HEK293T (cell line): Measurements from ENCODE around the gene ITFG1.
A peak's percentile ranks its signal among the peaks of the same experiment; 100 is the strongest.

Source experiments
- CTCF ChIA-PET: fragments of 350-600 bp; formaldehyde crosslinking; extraction: SDS; loops from one replicate; lab custom pipeline; 2021; ENCODE audit warnings: antibody characterized with exemption, inconsistent platforms; lab: Yijun Ruan, JAX
- POLR2A ChIA-PET: fragments of 350-600 bp; formaldehyde crosslinking; extraction: SDS; loops from one replicate; lab custom pipeline; 2020; ENCODE audit warnings: antibody characterized with exemption, inconsistent platforms; lab: Yijun Ruan, JAX
- DNase-seq: peaks from one replicate; pipeline ENCODE4 v3.0.0; 2012; ENCODE audit warnings: mixed read lengths; ENCODE audit errors: extremely low spot score
- ARNT ChIP-seq: fragments of 450-650 bp; IDR thresholded peaks from 2 replicates; pipeline ENCODE4 v1.6.1; 2017; ENCODE audit warnings: mild to moderate bottlenecking
- BHLHE40 ChIP-seq: fragments of 450-650 bp; IDR thresholded peaks from 2 replicates; pipeline ENCODE4 v1.6.1; 2016; ENCODE audit warnings: mild to moderate bottlenecking, moderate library complexity, borderline replicate concordance
- CTBP1 ChIP-seq: fragments of 450-650 bp; IDR thresholded peaks from 2 replicates; pipeline ENCODE4 v1.6.1; 2016; ENCODE audit warnings: borderline replicate concordance
- ELF4 ChIP-seq: fragments of 450-650 bp; IDR thresholded peaks from 2 replicates; pipeline ENCODE4 v1.6.1; 2017; ENCODE audit warnings: antibody characterized with exemption
- FOXA1 ChIP-seq: fragments of 450-650 bp; IDR thresholded peaks from 2 replicates; pipeline ENCODE4 v1.6.1; 2016; ENCODE audit warnings: mild to moderate bottlenecking
- FOXK2 ChIP-seq: fragments of 450-650 bp; IDR thresholded peaks from 2 replicates; pipeline ENCODE4 v1.6.1; 2016; ENCODE audit warnings: mild to moderate bottlenecking
- FOXM1 ChIP-seq: fragments of 450-650 bp; IDR thresholded peaks from 2 replicates; pipeline ENCODE4 v1.6.1; 2017; ENCODE audit warnings: mild to moderate bottlenecking, borderline replicate concordance
- HDGF ChIP-seq: fragments of 450-650 bp; IDR thresholded peaks from 2 replicates; pipeline ENCODE4 v1.6.1; 2017; ENCODE audit warnings: antibody characterized with exemption, borderline replicate concordance
- L3MBTL2 ChIP-seq: fragments of 450-650 bp; conservative IDR thresholded peaks from 2 replicates; pipeline ENCODE4 v1.6.1; 2016; ENCODE audit warnings: mild to moderate bottlenecking
- LEF1 ChIP-seq: fragments of 450-650 bp; IDR thresholded peaks from 2 replicates; pipeline ENCODE4 v1.6.1; 2017; ENCODE audit warnings: mild to moderate bottlenecking, borderline replicate concordance
- NFRKB ChIP-seq: fragments of 450-650 bp; IDR thresholded peaks from 2 replicates; pipeline ENCODE4 v1.6.1; 2016; ENCODE audit warnings: mild to moderate bottlenecking, moderate library complexity
- SP1 ChIP-seq: fragments of 450-650 bp; IDR thresholded peaks from 2 replicates; pipeline ENCODE4 v1.6.1; 2017
- SUZ12 ChIP-seq: fragments of 450-650 bp; IDR thresholded peaks from 2 replicates; pipeline ENCODE4 v1.6.1; 2016; ENCODE audit warnings: mild to moderate bottlenecking
- TARDBP ChIP-seq: fragments of 450-650 bp; IDR thresholded peaks from 2 replicates; pipeline ENCODE4 v1.6.1; 2016
- ZNF384 ChIP-seq: fragments of 450-650 bp; IDR thresholded peaks from 2 replicates; pipeline ENCODE4 v1.6.1; 2016
- TF ChIP-seq, protein P1 (sequence below): fragments of 450-650 bp; IDR thresholded peaks from 2 replicates; pipeline ENCODE4 v1.6.1; 2016

Gene ITFG1

DNA sequence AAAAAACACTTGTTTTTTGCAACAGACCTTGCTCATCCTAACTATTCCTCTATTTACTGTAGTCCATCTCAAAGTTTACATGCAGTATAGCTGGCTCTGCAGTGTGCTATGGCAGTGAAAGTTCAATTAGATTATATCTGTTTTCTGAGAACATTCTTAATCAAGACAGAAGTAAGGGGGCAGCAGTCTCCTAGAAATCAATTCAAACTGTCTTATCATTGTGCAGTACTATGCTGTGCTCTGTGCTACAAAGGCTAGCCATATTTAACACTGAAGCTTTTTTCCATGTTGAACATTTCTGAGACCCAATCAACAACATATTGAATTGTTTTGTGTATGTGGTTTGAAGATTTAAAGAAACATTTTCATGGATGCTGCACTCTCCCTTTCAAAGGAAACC, 328.6 kb downstream of the ITFG1 start:
- ChIA-PET POLR2A (no interaction called here), CTCF (no interaction called here)
- no peak for TF ChIP-seq ARNT
- no peak for TF ChIP-seq HDGF
- TF ChIP-seq FOXM1 = no peak
- no peak for TF ChIP-seq CTBP1
- TF ChIP-seq, protein P1, sequence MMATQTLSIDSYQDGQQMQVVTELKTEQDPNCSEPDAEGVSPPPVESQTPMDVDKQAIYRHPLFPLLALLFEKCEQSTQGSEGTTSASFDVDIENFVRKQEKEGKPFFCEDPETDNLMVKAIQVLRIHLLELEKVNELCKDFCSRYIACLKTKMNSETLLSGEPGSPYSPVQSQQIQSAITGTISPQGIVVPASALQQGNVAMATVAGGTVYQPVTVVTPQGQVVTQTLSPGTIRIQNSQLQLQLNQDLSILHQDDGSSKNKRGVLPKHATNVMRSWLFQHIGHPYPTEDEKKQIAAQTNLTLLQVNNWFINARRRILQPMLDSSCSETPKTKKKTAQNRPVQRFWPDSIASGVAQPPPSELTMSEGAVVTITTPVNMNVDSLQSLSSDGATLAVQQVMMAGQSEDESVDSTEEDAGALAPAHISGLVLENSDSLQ = no peak
- no peak for TF ChIP-seq BHLHE40
- no peak for TF ChIP-seq TARDBP
- no peak for TF ChIP-seq FOXA1
- no peak for TF ChIP-seq L3MBTL2
- no peak for TF ChIP-seq SUZ12
- no peak for TF ChIP-seq ZNF384
- no peak for TF ChIP-seq LEF1
- no peak for TF ChIP-seq NFRKB
- TF ChIP-seq ELF4 = no peak
- TF ChIP-seq SP1 = no peak
- no peak for TF ChIP-seq FOXK2
- no peak for DNase-seq

DNA sequence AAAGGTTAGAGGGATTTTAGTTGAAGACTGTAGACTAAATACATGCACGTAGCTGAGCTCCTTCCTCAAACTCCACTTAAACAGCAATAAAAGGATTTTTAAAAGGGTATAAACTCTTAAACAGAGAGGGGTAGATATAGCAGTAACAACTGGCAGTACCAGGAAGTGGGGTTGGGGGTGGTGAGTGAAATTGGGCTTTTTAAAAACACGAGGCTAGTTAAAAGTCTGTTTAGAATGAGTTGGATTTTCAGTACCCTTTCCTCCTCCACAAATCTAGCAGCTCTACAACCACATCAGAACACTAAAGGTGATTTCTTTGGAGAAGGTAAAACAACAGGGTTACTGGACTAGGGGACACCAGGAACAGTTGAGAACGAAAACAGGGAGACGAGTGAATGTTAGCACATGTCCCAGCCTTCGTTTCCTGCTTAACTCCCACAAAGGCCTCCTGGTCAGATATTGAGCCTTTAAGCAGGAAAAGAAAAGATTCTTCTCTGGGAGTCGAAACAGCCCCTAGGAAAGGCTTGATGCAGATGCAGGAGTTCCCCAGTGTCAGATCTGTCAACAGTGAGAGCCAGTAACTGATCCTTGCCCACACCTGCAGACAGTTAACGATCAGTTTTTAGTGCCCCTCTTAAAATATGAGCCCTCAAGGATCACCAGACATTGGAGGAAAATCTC, 331.0 kb downstream of the ITFG1 start:
- DNase-seq = no peak
- TF ChIP-seq SP1 = no peak
- POLR2A ChIA-PET = no interaction called here
- CTCF ChIA-PET = no interaction called here

DNA sequence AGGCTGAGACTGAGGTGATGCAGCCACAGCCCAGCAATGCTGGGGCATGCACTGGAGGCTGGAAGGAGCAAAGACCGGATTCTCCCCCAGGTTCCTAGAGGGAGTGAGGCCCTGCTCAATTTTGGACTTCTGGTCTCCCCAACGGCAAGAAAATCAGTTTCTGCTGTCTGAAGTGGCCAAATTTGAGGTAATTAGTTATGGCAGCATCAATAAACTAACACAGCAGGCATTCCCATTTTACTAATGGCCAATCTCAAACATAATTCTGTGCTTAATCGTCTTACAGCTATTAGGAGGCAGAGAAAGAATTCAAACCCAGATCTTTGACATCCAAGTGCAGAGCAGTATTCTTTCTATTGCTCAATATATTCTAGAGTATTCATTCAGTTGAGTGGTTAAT, 333.3 kb downstream of the ITFG1 start:
- POLR2A ChIA-PET = no interaction called here
- no peak for DNase-seq
- TF ChIP-seq ZNF384 = no peak
- no peak for TF ChIP-seq HDGF
- TF ChIP-seq FOXK2 = no peak
- CTCF ChIA-PET = interaction anchor here (0.5 kb wide), 1 partner anchor 532 kb away, joined by 3 read pairs; no protein-coding TSS in a partner anchor

DNA sequence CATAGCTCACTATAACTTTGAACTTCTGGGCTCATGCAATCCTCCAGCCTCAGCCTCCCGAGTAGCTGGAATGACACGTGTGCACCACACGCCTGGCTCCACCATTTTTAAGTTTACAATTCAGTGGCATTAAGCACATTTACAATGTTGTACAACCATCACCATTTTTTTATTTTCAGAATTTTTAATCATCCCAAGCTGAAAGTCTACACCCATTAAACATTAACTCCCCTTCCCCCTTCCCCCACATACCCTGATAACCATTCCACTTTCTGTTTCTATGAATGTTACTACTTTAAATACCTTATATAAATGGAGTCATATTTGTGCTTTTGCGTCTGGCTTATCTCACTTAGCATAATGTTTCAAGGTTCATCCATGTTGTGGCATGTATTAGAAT, 335.1 kb downstream of the ITFG1 start:
- TF ChIP-seq ELF4 (no peak), ARNT (no peak)
- ChIA-PET CTCF (no interaction called here), POLR2A (no interaction called here)
- DNase-seq = no peak

DNA sequence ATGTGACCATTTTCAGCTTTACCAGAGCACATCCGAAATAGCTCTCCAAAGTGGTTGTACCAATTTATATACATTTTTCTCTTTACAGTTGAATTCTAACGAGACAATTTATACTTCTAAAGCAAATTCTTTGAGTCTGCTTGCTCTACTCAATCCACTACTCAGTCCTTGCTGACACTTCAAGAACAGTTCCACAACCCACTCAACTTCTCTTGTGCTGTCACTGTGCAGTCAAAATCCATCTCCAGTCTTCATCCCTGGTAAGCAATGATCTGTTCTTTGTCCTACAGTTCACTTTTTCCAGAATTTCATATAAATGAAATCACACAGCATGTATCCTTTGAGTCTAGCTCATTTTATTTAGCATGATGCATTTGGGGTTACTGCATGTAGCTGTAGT, 347.7 kb downstream of the ITFG1 start:
- CTCF ChIA-PET = no interaction called here
- DNase-seq = no peak
- no peak for TF ChIP-seq FOXM1
- no peak for TF ChIP-seq SUZ12

DNA sequence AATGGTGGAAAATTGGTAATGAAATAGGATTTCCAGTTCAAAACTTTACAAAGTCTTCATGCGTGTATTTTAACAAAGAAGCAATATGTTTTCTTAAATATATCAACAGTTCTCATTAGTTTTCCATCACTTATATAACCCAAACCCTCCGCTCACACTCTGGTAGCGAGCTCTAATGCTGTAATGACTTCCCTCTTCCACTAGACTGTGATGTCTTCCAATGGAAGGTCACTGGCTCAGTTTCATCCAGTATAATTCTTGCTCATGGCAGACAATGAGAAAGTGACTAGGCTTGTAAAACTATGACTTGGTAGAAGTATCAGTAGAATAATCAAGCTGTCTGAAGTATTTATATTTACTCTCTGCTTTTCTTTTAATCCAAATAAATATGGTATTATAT, 349.9 kb downstream of the ITFG1 start:
- TF ChIP-seq NFRKB (no peak), FOXA1 (no peak), SP1 (no peak), L3MBTL2 (no peak), ZNF384 (no peak), LEF1 (no peak), ARNT (no peak), SUZ12 (no peak), TARDBP (no peak), HDGF (no peak), BHLHE40 (no peak), CTBP1 (no peak), FOXK2 (no peak), FOXM1 (no peak), ELF4 (no peak)
- TF ChIP-seq, protein P1 = no peak
- ChIA-PET POLR2A (no interaction called here), CTCF (no interaction called here)
- peak; percentile 26 for DNase-seq

More for the DNA sequence above, 347.7 kb downstream of the ITFG1 start:
- POLR2A ChIA-PET = no interaction called here

DNA sequence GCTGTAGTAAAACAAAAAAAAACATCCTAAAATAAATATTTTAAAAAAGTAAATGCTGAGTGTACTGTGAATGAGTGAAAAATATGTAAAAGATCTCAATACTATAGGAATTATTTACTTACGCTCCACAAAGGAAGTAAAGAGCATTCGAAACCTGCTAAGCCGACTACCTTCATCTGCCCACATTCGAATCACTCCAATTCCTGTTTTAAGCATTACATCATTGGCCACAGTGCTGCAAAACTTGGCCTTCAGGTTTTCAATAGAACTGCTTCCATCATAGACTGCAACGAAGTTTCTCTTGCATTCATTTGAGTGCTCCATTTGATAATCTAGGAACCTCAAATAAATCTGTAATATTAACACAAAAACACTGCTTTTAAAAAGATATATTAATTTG, 351.5 kb downstream of the ITFG1 start:
- no peak for TF ChIP-seq LEF1
- TF ChIP-seq ARNT = no peak
- TF ChIP-seq L3MBTL2 = no peak
- TF ChIP-seq ZNF384 = no peak
- no peak for TF ChIP-seq TARDBP
- TF ChIP-seq CTBP1 = no peak
- no peak for TF ChIP-seq FOXK2
- no peak for TF ChIP-seq FOXM1
- TF ChIP-seq NFRKB = no peak
- no peak for TF ChIP-seq BHLHE40
- TF ChIP-seq HDGF = no peak
- CTCF ChIA-PET = no interaction called here

More for the DNA sequence above, 351.5 kb downstream of the ITFG1 start:
- POLR2A ChIA-PET = no interaction called here
- DNase-seq = no peak
